Measurements from ENCODE around the gene SPRED2. TPM values are rescaled to one million over a fixed set of nuclear protein-coding genes. Genes with fewer than 3 reads are reported as not detected.

SPRED2 gene
- polyA plus RNA-seq, 1 donor, result 41.2 TPM

- no peak for DNase-seq
Observed at GRCh38 chr2:65443509-65444186, 11.2 kb upstream of the SPRED2 start.

- DNase-seq, result no peak
Observed at GRCh38 chr2:65442420-65443020, 10.1 kb upstream of the SPRED2 start.

GRCh38 chr2:65438137-65438899 is 5.9 kb upstream of the SPRED2 start:
- no peak for DNase-seq

GRCh38 chr2:65437392-65438135 is 5.2 kb upstream of the SPRED2 start:
- DNase-seq, result no peak

- DNase-seq, result no peak
Observed at GRCh38 chr2:65436824-65437221, 4.4 kb upstream of the SPRED2 start.

GRCh38 chr2:65436169-65436823 is 3.9 kb upstream of the SPRED2 start:
- DNase-seq, result peak; percentile 76

- peak; percentile 86 for DNase-seq
Observed at GRCh38 chr2:65435625-65436168, 3.3 kb upstream of the SPRED2 start.

- DNase-seq, result no peak
Observed at GRCh38 chr2:65434592-65435241, 2.3 kb upstream of the SPRED2 start.

- peak; percentile 50 for DNase-seq
Observed at GRCh38 chr2:65431421-65432226, 775 bp downstream of the SPRED2 start.

- DNase-seq, result peak; percentile 71
Observed at GRCh38 chr2:65430603-65431420, 1.6 kb downstream of the SPRED2 start.

- DNase-seq, result no peak
Observed at GRCh38 chr2:65429786-65430602, 2.4 kb downstream of the SPRED2 start.

- DNase-seq, result no peak
Observed at GRCh38 chr2:65427532-65427931, 4.9 kb downstream of the SPRED2 start.

GRCh38 chr2:65425276-65425675 is 7.1 kb downstream of the SPRED2 start:
- no peak for DNase-seq

- DNase-seq, result no peak
Observed at GRCh38 chr2:65424391-65424790, 8.0 kb downstream of the SPRED2 start.

GRCh38 chr2:65421432-65421748 is 11.0 kb downstream of the SPRED2 start:
- no peak for DNase-seq

GRCh38 chr2:65420712-65421431 is 11.5 kb downstream of the SPRED2 start:
- no peak for DNase-seq

- DNase-seq, result no peak
Observed at GRCh38 chr2:65417509-65418085, 14.8 kb downstream of the SPRED2 start.

GRCh38 chr2:65416945-65417344 is 15.5 kb downstream of the SPRED2 start:
- DNase-seq, result no peak
